K562 (cell line): Measurements from ENCODE around the gene BAMBI. TPM values are rescaled to one million over a fixed set of nuclear protein-coding genes. Genes with fewer than 3 reads are reported as not detected.

Experiments used
- BACH1 ChIP-seq: fragments of 200-800 bp; sonication (Bioruptor generic); IDR thresholded peaks from 2 replicates; pipeline ENCODE4 v1.6.1; 2016; ENCODE audit warnings: missing genetic modification characterization, missing compliant biosample characterization
- CC2D1A ChIP-seq: fragments of 450-650 bp; IDR thresholded peaks from 2 replicates; pipeline ENCODE4 v1.6.1; 2017; ENCODE audit warnings: mild to moderate bottlenecking
- FOXK2 ChIP-seq, 2 experiments: fragments of 450-650 bp; IDR thresholded peaks in 1 of 2; conservative IDR thresholded peaks in 1 of 2; 2 replicates each; pipeline ENCODE4 v1.6.1; 2016; ENCODE audit warnings: low read depth in 2 of 2, mild to moderate bottlenecking in 1 of 2
- MYC ChIP-seq, 2 experiments: fragments of 250-450 bp in 1 of 2; sonication (Bioruptor Pico) in 1 of 2; IDR thresholded peaks; 2 replicates each; pipeline versions ENCODE4 v1.5.1 to v1.6.1; 2012 to 2021; ENCODE audit warnings: low read depth in 2 of 2, borderline replicate concordance in 1 of 2, improper control_type of control experiment in 1 of 2, low read length in 1 of 2, mild to moderate bottlenecking in 1 of 2, moderate library complexity in 1 of 2
- MYNN ChIP-seq, 2 experiments: sonication (generic); formaldehyde crosslinking in 1 of 2; IDR thresholded peaks; 2 replicates each; pipeline versions ENCODE4 v1.5.0 to v1.6.1; 2016 to 2020; ENCODE audit warnings: antibody characterized with exemption in 1 of 2, missing genetic modification reagents in 1 of 2
- RAD21 ChIP-seq, 2 experiments: fragments of 250-450 bp in 1 of 2; fragments of 450-650 bp in 1 of 2; sonication (Bioruptor Pico) in 1 of 2; formaldehyde crosslinking in 1 of 2; IDR thresholded peaks in 1 of 2; conservative IDR thresholded peaks in 1 of 2; 2 replicates each; pipeline versions ENCODE4 v1.4.0 to v1.8.0; 2020 to 2022; ENCODE audit warnings: mild to moderate bottlenecking in 2 of 2, moderate library complexity in 1 of 2
- RB1 ChIP-seq: fragments of 450-650 bp; IDR thresholded peaks from 2 replicates; pipeline ENCODE4 v1.6.1; 2017; ENCODE audit warnings: low read depth, mild to moderate bottlenecking
- STAG1 ChIP-seq: sonication (generic); formaldehyde crosslinking; IDR thresholded peaks from 2 replicates; pipeline ENCODE4 v1.5.0; 2020; ENCODE audit warnings: missing genetic modification reagents, borderline replicate concordance
- TBP ChIP-seq: optimal IDR thresholded peaks from 2 replicates; pipeline ENCODE3; 2011; ENCODE audit warnings: low read depth, low read length, improper control_type of control experiment
- ZFX ChIP-seq: sonication (generic); formaldehyde crosslinking; IDR thresholded peaks from 2 replicates; pipeline ENCODE4 v1.8.0; 2022; ENCODE audit warnings: mild to moderate bottlenecking, missing genetic modification reagents, moderate library complexity
- polyA plus RNA-seq, 8 experiments: library from polyadenylated mRNA; depleted of rRNA in 4 of 8; stranded (reverse) in 5 of 8; unstranded in 3 of 8; fragments of >200 nt; fragmentation: Nextera tagmentation in 2 of 8; fragmentation: Illumina TruSeq in 1 of 8; extraction: Ambion mirVana in 2 of 8; extraction: Trizol in 1 of 8; gene quantifications; 2 replicates each; pipeline versions ENCODE4 v1.2.1 to v1.2.3, GENCODE V29; 2011 to 2014; ENCODE audit warnings: inconsistent platforms in 1 of 8, missing spikeins in 1 of 8
- total RNA-seq, 7 experiments: library from RNA; depleted of rRNA in 6 of 7; stranded (reverse); fragments of >200 nt in 6 of 7; fragmentation: Illumina TruSeq in 2 of 7; extraction: Trizol in 2 of 7; gene quantifications; 2 replicates each; pipeline versions ENCODE4 v1.2.1 to v1.2.3, GENCODE V29; 2011 to 2021; ENCODE audit warnings: low replicate concordance in 1 of 7
- TF ChIP-seq, protein P1 (sequence below): fragments of 450-650 bp; IDR thresholded peaks from 2 replicates; pipeline ENCODE4 v1.7.1; 2018; ENCODE audit warnings: mild to moderate bottlenecking, low read depth; ENCODE audit not compliant: partially characterized antibody
- TF ChIP-seq, protein P2 (sequence below): fragments of 450-650 bp; formaldehyde crosslinking; IDR thresholded peaks from 2 replicates; pipeline ENCODE4 v1.4.0; 2020; ENCODE audit warnings: mild to moderate bottlenecking
- TF ChIP-seq, protein P3 (sequence below), 2 experiments: fragments of 450-650 bp; formaldehyde crosslinking in 1 of 2; IDR thresholded peaks; 2 replicates each; pipeline versions ENCODE4 v1.4.0 to v1.6.1; 2014 to 2020; ENCODE audit warnings: mild to moderate bottlenecking in 2 of 2, borderline replicate concordance in 1 of 2, low read depth in 1 of 2

BAMBI gene
- total and polyA plus RNA-seq, 9 of the 15 experiments (the other 6 are each of a cell fraction or from before 2014, with no cell fraction given), result 2.0 to 21.8 (median 13.5) TPM

DNA sequence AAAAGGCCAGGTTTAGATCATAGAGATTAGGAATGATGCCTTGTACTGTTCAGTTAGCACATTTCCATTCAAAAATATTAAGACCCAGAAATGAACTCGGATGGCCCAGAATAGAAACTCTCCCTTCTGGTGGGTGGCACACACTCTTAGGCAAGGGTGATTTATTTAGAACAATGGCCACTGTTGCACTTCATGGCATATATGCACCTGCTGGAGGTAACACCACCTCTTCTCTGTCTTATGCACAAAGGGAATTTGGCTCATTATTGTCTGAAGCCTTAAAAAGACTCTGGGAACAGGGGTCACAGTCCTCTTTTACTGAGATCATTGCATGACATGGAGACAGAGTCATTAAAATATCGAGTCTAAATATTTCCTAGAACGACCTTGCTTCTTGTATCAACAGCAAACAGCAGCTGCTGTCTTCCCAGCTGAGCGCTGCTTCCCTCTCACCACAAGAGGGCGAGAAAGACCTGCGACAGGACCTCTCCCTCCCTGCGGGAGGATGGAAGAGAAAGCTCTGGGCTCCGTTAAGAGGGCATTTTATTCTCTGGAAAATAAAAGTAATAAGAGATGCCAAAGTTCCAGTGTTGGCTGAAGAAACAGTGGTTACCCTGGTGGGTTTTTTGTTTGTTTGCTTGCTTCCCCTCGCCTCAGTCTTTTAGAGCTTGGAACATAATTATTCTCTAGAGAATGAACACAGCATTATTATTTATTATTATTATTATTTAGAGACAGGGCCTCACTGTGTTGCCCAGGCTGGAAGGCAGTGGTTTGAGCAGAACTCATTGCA lies 13.5 kb upstream of the BAMBI start (continued):
- peak; percentile 72; the same call in 1 of the 2 replicates for TF ChIP-seq RB1
- no peak for TF ChIP-seq BACH1
- 0 out of 2 replicates have a peak, but pooled peaks have one; percentile 42 for TF ChIP-seq MYNN (IDR thresholded peaks at IDR 0.05)
- TF ChIP-seq MYNN (CRISPR knock-in tag; IDR thresholded peaks at IDR 0.05), result no peak
- no peak for TF ChIP-seq TBP
- TF ChIP-seq, protein P1, sequence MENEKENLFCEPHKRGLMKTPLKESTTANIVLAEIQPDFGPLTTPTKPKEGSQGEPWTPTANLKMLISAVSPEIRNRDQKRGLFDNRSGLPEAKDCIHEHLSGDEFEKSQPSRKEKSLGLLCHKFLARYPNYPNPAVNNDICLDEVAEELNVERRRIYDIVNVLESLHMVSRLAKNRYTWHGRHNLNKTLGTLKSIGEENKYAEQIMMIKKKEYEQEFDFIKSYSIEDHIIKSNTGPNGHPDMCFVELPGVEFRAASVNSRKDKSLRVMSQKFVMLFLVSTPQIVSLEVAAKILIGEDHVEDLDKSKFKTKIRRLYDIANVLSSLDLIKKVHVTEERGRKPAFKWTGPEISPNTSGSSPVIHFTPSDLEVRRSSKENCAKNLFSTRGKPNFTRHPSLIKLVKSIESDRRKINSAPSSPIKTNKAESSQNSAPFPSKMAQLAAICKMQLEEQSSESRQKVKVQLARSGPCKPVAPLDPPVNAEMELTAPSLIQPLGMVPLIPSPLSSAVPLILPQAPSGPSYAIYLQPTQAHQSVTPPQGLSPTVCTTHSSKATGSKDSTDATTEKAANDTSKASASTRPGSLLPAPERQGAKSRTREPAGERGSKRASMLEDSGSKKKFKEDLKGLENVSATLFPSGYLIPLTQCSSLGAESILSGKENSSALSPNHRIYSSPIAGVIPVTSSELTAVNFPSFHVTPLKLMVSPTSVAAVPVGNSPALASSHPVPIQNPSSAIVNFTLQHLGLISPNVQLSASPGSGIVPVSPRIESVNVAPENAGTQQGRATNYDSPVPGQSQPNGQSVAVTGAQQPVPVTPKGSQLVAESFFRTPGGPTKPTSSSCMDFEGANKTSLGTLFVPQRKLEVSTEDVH, result no peak
- TF ChIP-seq RAD21 (CRISPR knock-in tag; conservative IDR thresholded peaks at IDR 0.05 in 1 of 2, IDR thresholded peaks at IDR 0.05 in 1 of 2), result peak; percentile 97 to 99
- TF ChIP-seq, protein P2, sequence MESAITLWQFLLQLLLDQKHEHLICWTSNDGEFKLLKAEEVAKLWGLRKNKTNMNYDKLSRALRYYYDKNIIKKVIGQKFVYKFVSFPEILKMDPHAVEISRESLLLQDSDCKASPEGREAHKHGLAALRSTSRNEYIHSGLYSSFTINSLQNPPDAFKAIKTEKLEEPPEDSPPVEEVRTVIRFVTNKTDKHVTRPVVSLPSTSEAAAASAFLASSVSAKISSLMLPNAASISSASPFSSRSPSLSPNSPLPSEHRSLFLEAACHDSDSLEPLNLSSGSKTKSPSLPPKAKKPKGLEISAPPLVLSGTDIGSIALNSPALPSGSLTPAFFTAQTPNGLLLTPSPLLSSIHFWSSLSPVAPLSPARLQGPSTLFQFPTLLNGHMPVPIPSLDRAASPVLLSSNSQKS (CRISPR knock-in tag), result no peak
- TF ChIP-seq MYC (IDR thresholded peaks at IDR 0.05; ENCODE audit: low read depth, low read length), result 0 out of 2 replicates have a peak, but pooled peaks have one; percentile 13
- TF ChIP-seq MYC (CRISPR knock-in tag; IDR thresholded peaks at IDR 0.05; ENCODE audit: borderline replicate concordance, low read depth), result no peak
- TF ChIP-seq STAG1 (CRISPR knock-in tag), result peak; percentile 96
- TF ChIP-seq ZFX (CRISPR knock-in tag), result no peak
- 0 out of 4 replicates have a peak, but pooled peaks of 1 of the 2 experiments have one; percentile 11 for TF ChIP-seq FOXK2 (conservative IDR thresholded peaks at IDR 0.05 in 1 of 2, IDR thresholded peaks at IDR 0.05 in 1 of 2; ENCODE audit: low read depth in 2 of 2)
- TF ChIP-seq, protein P3, sequence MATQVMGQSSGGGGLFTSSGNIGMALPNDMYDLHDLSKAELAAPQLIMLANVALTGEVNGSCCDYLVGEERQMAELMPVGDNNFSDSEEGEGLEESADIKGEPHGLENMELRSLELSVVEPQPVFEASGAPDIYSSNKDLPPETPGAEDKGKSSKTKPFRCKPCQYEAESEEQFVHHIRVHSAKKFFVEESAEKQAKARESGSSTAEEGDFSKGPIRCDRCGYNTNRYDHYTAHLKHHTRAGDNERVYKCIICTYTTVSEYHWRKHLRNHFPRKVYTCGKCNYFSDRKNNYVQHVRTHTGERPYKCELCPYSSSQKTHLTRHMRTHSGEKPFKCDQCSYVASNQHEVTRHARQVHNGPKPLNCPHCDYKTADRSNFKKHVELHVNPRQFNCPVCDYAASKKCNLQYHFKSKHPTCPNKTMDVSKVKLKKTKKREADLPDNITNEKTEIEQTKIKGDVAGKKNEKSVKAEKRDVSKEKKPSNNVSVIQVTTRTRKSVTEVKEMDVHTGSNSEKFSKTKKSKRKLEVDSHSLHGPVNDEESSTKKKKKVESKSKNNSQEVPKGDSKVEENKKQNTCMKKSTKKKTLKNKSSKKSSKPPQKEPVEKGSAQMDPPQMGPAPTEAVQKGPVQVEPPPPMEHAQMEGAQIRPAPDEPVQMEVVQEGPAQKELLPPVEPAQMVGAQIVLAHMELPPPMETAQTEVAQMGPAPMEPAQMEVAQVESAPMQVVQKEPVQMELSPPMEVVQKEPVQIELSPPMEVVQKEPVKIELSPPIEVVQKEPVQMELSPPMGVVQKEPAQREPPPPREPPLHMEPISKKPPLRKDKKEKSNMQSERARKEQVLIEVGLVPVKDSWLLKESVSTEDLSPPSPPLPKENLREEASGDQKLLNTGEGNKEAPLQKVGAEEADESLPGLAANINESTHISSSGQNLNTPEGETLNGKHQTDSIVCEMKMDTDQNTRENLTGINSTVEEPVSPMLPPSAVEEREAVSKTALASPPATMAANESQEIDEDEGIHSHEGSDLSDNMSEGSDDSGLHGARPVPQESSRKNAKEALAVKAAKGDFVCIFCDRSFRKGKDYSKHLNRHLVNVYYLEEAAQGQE (IDR thresholded peaks at IDR 0.05; ENCODE audit: borderline replicate concordance), result peak; percentile 92
- TF ChIP-seq, protein P3 (CRISPR knock-in tag; IDR thresholded peaks at IDR 0.05; ENCODE audit: low read depth), result no peak
- TF ChIP-seq CC2D1A, result 0 out of 2 replicates have a peak, but pooled peaks have one; percentile 56
